Stimulated activated CD4-positive, alpha-beta T cell treated with anti-CD3 and anti-CD28 coated beads, TNF-alpha, amount 100 ng/mL, for 24 hours (primary cell): Measurements from ENCODE around the gene HTT-AS.
"Not testable (repeated sequence)": the region's sequence is repeated elsewhere in the genome, so short reads cannot be mapped to it uniquely, and the experiment has no call there.

Experiments
- DNase-seq, 3 experiments: peaks; one replicate each; pipeline ENCODE4 v3.0.0-alpha.2; 2020; ENCODE audit warnings: low read depth in 3 of 3

The HTT-AS gene

DNA sequence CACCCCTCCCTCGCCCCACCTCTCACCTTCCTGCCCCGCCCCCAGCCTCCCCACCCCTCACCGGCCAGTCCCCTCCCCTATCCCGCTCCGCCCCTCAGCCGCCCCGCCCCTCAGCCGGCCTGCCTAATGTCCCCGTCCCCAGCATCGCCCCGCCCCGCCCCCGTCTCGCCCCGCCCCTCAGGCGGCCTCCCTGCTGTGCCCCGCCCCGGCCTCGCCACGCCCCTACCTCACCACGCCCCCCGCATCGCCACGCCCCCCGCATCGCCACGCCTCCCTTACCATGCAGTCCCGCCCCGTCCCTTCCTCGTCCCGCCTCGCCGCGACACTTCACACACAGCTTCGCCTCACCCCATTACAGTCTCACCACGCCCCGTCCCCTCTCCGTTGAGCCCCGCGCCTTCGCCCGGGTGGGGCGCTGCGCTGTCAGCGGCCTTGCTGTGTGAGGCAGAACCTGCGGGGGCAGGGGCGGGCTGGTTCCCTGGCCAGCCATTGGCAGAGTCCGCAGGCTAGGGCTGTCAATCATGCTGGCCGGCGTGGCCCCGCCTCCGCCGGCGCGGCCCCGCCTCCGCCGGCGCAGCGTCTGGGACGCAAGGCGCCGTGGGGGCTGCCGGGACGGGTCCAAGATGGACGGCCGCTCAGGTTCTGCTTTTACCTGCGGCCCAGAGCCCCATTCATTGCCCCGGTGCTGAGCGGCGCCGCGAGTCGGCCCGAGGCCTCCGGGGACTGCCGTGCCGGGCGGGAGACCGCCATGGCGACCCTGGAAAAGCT lies at the start of gene HTT-AS, which contains the start of gene HTT:
HTT-AS (minus strand) TSS at position 461 of the 768 bp plus-strand sequence.
HTT (plus strand) TSS at position 604 of the 768 bp plus-strand sequence; CDS start at position 749, 145 bp downstream.
- peak; percentile 92 to 97 (median 95) for DNase-seq

GRCh38 chr4:3123181-3123671 lies 48.9 kb upstream of the HTT-AS start:
- no peak for DNase-seq

GRCh38 chr4:3122081-3122563 lies 47.8 kb upstream of the HTT-AS start:
- DNase-seq: no peak

DNA sequence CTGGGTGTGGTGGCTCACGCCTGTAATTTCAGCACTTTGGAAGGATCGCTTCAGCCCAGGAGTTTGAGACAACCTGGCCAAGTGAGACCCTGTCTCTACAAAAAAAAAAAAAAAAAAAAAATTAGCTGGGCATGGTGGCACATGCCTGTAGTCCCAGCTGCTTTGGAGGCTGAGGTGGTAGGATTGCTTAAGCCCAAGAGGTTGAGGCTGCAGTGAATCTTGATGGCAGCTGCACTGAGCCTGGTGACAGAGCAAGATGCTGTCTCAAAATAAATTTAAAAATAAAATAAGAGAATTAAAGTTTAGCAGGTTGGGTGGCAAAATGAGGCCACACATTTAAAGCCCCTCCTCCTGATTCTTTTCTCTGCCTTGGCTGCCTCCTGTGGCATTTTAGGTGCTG lies 47.3 kb upstream of the HTT-AS start:
- DNase-seq: no peak

DNA sequence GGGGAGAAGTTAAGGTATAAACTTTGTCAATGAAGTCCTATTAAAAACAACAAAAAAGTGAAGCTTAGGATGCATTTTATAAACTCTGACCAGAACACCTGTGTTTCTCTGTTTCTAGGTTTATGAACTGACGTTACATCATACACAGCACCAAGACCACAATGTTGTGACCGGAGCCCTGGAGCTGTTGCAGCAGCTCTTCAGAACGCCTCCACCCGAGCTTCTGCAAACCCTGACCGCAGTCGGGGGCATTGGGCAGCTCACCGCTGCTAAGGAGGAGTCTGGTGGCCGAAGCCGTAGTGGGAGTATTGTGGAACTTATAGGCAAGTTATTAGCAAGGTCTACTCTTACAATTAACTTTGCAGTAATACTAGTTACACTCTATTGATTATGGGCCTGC lies 46.8 kb upstream of the HTT-AS start:
- no peak for DNase-seq

DNA sequence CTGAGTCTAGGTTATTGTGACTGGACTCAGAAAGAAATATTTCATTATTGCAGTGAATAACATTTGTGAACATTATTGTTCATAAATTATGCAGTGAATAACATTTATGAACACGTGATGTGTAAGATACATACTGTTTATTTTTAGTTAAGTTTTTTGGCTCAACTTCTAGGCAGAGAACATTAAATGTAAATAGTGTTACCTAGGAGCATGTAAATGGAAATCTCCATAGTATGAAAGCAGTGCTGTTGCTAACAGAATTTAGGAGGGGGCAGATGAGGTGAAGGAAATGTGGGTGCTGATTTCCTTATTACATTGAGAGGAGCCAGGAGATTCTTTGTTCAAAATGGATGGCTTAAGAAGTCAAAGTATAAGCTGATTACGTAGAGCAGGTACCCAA lies 45.1 kb upstream of the HTT-AS start:
- no peak for DNase-seq

DNA sequence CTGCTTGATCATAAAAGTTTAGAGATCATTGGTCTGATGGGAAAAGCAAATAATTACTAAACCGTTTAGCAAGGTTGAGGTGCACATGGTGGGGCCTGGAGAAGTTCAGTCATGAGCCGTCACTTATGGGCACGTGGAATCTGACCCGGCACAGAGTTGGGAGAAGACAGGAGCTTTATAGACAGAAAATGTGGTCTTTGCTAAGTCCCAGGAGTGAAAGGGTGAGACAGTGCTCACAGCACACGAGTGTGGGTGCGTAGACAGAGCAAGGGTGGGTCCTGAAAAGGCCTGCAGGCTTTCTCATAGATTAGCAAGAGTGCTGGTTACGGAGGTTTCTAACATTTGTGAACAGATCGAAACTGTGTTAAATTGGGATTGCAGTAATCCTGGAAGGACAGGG lies 44.0 kb upstream of the HTT-AS start:
- no peak for DNase-seq

DNA sequence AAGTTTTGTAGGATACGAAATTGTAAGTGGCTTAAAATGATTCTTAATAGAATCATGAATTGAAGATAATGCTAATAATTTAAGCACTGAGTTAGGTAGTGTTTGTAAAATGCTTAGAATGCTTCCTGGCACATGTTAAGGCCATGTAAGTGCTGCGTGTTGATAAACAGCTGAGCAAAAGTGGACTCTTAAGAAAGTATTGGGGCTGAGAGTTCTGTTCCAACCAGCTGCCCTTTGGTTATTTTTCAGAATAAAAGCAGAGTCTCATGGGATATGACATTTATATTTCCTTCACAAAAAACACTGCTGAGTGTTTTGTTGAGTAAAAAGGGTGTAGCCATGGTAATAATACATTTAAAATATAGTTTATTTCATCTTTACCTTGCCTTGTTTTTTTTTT lies 42.6 kb upstream of the HTT-AS start:
- no peak for DNase-seq

DNA sequence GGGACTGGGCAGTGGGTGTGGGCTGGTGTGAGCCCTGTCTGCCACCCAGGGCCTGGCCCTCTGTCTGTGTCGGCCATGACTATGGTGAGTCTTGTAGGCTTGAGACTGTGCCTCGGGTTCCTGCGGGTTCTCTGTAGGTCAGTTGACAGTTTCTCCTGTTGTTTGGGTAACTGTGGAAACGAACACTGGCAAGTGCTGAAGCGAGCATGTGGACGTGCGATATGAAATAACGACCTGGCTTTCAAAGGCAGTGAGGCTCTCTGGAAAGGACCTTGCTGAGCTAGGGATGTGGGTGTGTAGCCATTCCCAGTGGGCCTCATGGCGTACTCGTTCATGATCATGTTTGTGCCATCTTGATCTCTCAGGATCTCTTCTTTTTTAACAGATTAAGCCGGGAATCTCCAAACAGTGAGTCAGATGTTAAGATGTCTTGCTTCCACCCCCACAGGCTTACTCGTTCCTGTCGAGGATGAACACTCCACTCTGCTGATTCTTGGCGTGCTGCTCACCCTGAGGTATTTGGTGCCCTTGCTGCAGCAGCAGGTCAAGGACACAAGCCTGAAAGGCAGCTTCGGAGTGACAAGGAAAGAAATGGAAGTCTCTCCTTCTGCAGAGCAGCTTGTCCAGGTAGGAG lies 41.4 kb upstream of the HTT-AS start:
- DNase-seq: no peak

DNA sequence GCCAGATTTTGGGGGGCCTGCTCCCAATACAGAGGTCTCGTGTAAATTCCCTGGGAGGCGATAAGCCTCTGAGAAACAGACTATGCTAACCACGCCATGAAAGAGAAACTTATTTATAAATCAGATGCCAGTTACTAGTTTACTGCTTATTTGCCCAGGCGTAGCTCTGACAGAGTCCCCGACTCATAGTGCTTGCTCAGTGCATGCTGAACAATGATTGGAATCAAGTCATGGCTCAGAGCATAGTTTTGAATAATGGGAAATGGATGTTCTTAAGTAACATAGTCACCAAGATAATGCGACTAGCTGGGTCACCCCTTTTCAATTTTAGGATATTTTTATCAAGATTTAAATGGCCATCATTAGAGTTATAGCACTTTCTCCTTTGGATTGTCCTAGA lies 40.0 kb upstream of the HTT-AS start:
- DNase-seq: no peak

DNA sequence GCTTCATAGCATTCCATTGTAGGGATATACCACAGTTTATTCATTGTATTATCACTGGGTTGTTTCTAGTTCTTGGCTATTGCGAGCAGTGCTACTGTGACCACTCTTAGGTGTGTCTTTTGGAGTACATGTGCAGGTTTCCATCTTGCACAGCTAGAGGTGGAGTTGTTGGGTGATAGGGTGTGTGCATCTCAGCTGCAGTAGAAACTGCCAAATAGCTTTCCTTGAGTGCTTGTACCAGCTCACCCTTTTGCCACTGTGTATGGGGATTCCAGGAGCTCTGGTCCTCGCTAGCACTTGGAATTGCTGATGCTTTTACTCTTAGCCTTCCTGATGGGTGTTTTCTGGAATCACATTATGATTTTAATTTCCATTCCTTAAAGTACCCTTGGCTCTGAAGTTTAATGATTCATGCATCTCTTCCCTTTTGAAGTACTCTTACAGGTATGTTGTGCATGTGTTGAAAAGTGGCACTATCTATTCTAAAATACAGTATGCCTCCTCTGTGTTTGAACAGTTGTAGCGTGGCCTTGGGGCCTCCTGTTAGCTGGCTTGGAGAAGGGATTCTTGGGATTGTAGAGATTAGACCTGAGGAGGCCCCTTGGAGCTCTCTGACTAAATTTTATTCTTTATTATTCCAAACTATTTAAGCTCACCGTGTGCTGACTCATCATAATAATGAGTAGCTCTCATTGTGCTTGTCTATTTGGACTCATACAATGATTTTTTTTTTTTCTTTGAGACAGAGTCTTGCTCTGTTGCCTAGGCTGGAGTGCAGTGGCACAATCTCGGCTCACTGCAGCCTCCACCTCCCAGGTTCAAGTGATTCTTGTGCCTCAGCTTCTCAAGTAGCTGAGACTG lies 38.5 kb upstream of the HTT-AS start:
- DNase-seq: no peak

GRCh38 chr4:3112201-3112600 lies 37.9 kb upstream of the HTT-AS start:
- no peak for DNase-seq

GRCh38 chr4:3111461-3111860 lies 37.1 kb upstream of the HTT-AS start:
- no peak for DNase-seq

DNA sequence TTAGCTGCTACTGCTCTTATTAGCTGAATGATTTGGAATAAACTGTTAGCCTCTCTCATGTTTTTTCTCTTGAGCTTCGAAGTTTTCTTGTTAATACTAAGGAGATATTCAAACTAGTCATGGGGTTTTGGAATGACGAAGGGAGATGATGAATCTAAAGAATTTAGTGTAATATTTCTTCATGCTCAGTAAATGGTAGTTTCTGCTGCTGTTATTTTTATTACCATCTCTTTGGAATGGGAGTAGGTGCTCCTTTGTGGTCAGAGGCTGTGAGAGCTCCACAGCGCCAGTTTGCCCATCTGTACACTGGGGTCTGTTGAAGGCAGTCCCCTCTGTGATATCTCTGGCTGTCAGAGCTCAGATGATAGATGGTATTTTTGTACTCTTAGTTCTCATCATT lies 33.9 kb upstream of the HTT-AS start:
- DNase-seq: no peak

DNA sequence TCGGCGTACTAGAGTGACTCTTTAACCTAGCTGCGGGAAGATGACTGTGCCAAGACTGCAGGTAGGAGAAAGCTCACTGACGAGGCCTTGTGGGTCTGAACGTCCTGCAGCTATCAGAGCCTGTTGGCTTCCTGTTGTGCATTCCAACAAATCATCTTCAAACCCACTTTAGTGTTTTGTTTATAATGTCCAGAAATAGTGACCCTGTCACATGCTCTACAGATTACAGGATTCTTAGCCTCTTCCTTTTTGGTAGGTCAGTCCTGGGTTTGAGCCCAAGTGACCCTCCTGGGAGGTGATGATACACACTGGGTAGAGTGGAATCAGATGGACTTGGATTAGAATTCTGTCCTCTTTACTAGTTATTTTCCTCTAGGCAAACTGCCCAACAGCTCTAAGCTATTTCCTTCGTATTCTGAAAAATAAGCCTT lies 33.4 kb upstream of the HTT-AS start:
- DNase-seq: no peak

- DNase-seq: no peak
These were observed 32.9 kb upstream of the HTT-AS start for GRCh38 chr4:3107271-3107670.

- DNase-seq: peak; percentile 87 to 92 (median 91)
These were observed 32.2 kb upstream of the HTT-AS start for GRCh38 chr4:3106339-3107186.

GRCh38 chr4:3098346-3098745 lies 24.0 kb upstream of the HTT-AS start:
- no peak for DNase-seq

DNA sequence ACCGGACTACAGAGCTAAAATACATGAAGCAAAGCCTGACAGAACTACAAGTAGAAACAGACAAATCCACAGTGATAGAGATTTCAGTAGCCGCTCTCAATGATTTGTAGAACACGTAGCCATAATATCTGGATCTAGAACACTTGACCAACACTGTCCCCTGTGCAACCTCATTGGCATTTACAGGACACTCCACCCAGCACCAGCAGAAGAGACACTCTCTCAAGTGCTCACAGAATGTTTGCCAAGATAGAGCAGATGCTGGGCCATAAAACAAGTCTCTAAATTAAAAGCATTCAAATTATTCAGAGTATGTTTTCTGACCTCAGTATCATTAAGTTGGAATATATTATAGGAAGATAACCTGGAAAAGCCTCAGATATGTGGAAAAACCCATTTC lies 21.9 kb upstream of the HTT-AS start:
- DNase-seq: no peak

DNA sequence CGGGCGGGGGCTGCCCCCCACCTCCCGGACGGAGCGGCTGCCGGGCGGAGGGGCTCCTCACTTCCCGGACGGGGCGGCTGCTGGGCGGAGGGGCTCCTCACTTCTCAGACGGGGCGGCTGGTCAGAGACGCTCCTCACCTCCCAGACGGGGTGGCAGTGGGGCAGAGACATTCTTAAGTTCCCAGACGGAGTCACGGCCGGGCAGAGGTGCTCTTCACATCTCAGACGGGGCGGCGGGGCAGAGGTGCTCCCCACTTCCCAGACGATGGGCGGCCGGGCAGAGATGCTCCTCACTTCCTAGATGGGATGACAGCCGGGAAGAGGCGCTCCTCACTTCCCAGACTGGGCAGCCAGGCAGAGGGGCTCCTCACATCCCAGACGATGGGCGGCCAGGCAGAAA lies 20.4 kb upstream of the HTT-AS start:
- DNase-seq: not testable (repeated sequence)

DNA sequence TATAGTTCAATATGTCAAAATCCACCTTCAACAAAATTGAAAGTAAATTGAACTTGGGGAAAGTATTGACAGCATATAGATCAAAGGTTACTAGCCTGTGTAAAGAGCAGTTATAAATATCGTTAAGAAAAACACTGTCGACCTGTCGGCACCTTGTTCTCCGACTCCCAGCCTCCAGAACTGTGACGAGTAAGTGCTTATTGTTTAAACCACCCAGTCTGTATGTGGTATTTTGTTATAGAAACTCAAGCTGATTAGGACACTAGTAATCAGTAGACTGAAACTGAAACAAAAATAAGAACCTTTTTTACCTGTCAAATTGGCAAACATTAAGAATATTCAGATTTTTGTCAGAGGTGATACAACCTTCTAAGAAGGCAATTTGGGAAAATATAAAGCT lies 17.1 kb upstream of the HTT-AS start:
- DNase-seq: no peak
